Measurements from ENCODE around the gene RTN4R. TPM values are rescaled to one million over a fixed set of nuclear protein-coding genes. Genes with fewer than 3 reads are reported as not detected.
A peak's percentile ranks its signal among the peaks of the same experiment; 100 is the strongest.

RTN4R gene
- total and polyA plus RNA-seq, 9 of the 15 experiments (the other 6 are each of a cell fraction or from before 2014, with no cell fraction given) = 0.04 to 2.8 (median 1.4) TPM; not detected in 3

DNA sequence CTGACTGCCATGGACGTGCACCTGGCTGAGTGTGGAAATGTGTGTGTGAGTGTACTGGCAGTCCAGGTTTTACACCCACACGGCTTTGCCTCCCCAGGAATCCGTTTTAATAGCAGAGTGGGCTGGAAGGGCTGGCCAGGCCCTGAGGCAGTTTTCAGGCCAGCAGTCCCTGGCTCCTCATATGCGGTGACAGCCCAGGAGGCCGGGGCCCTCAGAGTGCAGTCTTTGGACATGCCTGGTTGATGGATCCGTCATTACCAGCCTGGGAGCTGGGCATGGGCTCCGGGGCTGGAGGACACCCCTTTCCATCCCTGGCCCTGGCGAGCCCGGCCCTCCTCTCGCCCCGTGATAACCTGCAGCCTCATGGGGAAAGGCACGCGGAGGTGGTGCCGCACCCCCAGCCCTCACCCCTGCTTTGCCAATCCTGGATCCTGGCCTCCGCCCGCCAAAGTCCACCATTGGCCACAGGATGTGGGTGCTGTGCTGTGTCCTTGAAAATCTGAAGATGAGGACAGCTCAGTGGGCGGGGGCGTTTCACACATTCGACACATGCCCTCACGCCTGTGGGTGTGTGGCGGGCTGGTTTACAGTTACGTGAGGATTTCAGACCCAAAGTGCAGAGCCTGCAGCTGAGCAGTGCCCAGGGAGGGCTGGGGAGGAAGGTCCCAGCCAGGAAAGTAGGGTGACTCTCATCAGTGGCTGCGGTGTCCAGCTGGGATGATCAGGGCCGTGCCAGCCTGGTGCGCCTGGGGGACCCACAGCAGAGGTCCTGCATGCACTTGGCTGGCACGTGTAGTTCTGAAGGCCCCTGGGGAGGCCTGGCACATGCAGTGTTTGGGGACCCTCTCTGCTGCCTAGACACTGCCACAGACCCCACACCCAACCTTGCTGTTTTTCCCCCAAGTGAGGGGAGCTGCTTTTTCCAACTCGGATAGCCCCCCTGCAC is 55.1 kb downstream of the RTN4R start (continued):
- TF ChIP-seq KDM5B (IDR thresholded peaks at IDR 0.05; ENCODE audit: insufficient replicate concordance, low read depth, low read length) (peak; percentile 2), TARDBP (IDR thresholded peaks at IDR 0.05) (peak; percentile 14; the same call in 1 of the 2 replicates)
- TF ChIP-seq, protein P1, sequence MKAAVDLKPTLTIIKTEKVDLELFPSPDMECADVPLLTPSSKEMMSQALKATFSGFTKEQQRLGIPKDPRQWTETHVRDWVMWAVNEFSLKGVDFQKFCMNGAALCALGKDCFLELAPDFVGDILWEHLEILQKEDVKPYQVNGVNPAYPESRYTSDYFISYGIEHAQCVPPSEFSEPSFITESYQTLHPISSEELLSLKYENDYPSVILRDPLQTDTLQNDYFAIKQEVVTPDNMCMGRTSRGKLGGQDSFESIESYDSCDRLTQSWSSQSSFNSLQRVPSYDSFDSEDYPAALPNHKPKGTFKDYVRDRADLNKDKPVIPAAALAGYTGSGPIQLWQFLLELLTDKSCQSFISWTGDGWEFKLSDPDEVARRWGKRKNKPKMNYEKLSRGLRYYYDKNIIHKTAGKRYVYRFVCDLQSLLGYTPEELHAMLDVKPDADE (conservative IDR thresholded peaks at IDR 0.05; ENCODE audit: control insufficient read depth, low read depth, low read length) = 0 out of 2 replicates have a peak, but pooled peaks have one; percentile 1
- TF ChIP-seq, protein P2, sequence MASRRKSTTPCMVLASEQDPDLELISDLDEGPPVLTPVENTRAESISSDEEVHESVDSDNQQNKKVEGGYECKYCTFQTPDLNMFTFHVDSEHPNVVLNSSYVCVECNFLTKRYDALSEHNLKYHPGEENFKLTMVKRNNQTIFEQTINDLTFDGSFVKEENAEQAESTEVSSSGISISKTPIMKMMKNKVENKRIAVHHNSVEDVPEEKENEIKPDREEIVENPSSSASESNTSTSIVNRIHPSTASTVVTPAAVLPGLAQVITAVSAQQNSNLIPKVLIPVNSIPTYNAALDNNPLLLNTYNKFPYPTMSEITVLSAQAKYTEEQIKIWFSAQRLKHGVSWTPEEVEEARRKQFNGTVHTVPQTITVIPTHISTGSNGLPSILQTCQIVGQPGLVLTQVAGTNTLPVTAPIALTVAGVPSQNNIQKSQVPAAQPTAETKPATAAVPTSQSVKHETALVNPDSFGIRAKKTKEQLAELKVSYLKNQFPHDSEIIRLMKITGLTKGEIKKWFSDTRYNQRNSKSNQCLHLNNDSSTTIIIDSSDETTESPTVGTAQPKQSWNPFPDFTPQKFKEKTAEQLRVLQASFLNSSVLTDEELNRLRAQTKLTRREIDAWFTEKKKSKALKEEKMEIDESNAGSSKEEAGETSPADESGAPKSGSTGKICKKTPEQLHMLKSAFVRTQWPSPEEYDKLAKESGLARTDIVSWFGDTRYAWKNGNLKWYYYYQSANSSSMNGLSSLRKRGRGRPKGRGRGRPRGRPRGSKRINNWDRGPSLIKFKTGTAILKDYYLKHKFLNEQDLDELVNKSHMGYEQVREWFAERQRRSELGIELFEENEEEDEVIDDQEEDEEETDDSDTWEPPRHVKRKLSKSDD (conservative IDR thresholded peaks at IDR 0.05; ENCODE audit: low read length) = no peak

All from K562 (cell line).